HG03097 (cell line): Measurements from ENCODE around the gene MRPS11.
"Not testable (repeated sequence)": the region's sequence is repeated elsewhere in the genome, so short reads cannot be mapped to it uniquely, and the experiment has no call there.

Source experiments
- ATAC-seq: cut with Tn5 transposase; IDR thresholded peaks from one replicate; pipeline ENCODE4 v1.9.1; 2021; ENCODE audit not compliant: unreplicated experiment, low FRiP score

MRPS11 gene

GRCh38 chr15:88454867-88455810 lies 12.4 kb upstream of the MRPS11 start:
- ATAC-seq, result peak; percentile 82

GRCh38 chr15:88456733-88457132 lies 10.8 kb upstream of the MRPS11 start:
- no peak for ATAC-seq

GRCh38 chr15:88463870-88464532 lies 3.5 kb upstream of the MRPS11 start:
- ATAC-seq, result no peak

GRCh38 chr15:88465633-88466224 lies 1.8 kb upstream of the MRPS11 start:
- no peak for ATAC-seq

- ATAC-seq, result peak; percentile 5
Measured at GRCh38 chr15:88467935-88468528, 524 bp downstream of the MRPS11 start.

- ATAC-seq, result not testable (repeated sequence)
Measured at GRCh38 chr15:88468721-88469120, 1.2 kb downstream of the MRPS11 start.

GRCh38 chr15:88469321-88469720 lies 1.8 kb downstream of the MRPS11 start:
- no peak for ATAC-seq

- no peak for ATAC-seq
Measured at GRCh38 chr15:88470625-88471372, 3.3 kb downstream of the MRPS11 start.

- no peak for ATAC-seq
Measured at GRCh38 chr15:88472225-88472624, 4.7 kb downstream of the MRPS11 start.

- ATAC-seq, result not testable (repeated sequence)
Measured at GRCh38 chr15:88473661-88474293, 6.3 kb downstream of the MRPS11 start.

GRCh38 chr15:88476635-88477060 lies 9.1 kb downstream of the MRPS11 start:
- no peak for ATAC-seq

GRCh38 chr15:88477126-88477525 lies 9.6 kb downstream of the MRPS11 start:
- no peak for ATAC-seq

GRCh38 chr15:88477904-88478303 lies 10.4 kb downstream of the MRPS11 start:
- no peak for ATAC-seq

- ATAC-seq, result no peak
Measured at GRCh38 chr15:88479169-88479568, 11.7 kb downstream of the MRPS11 start.

- ATAC-seq, result no peak
Measured at GRCh38 chr15:88480981-88481380, 13.5 kb downstream of the MRPS11 start.

- no peak for ATAC-seq
Measured at GRCh38 chr15:88482263-88482662, 14.8 kb downstream of the MRPS11 start.

GRCh38 chr15:88484682-88485331 lies 17.3 kb downstream of the MRPS11 start:
- ATAC-seq, result no peak

GRCh38 chr15:88487178-88487795 lies 19.8 kb downstream of the MRPS11 start:
- ATAC-seq, result no peak
